Caki2 (cell line): ENCODE measurements around the gene STAT4. TPM values are rescaled to one million over a fixed set of nuclear protein-coding genes. Genes with fewer than 3 reads are reported as not detected.

Source experiments
- DNase-seq: peaks from one replicate; pipeline ENCODE4 v3.0.0-alpha.2; 2015; ENCODE audit warnings: low read depth
- in situ Hi-C: cut with HindIII; loops from 2 replicates; pipeline ENCODE4 v1.10.0; 2016; ENCODE audit warnings: low sequenced_read_pairs, low pct_unique_long_range_greater_than_20kb, mixed read lengths
- total RNA-seq: library from RNA; depleted of rRNA; stranded (reverse); fragments of >200 nt; shearing (Covaris generic); gene quantifications from 2 replicates; pipeline ENCODE4 v1.2.3, GENCODE V29; 2014; ENCODE audit warnings: low replicate concordance

STAT4 gene
- total RNA-seq, 1 experiment from 2014 or later: 15.2 TPM

DNA sequence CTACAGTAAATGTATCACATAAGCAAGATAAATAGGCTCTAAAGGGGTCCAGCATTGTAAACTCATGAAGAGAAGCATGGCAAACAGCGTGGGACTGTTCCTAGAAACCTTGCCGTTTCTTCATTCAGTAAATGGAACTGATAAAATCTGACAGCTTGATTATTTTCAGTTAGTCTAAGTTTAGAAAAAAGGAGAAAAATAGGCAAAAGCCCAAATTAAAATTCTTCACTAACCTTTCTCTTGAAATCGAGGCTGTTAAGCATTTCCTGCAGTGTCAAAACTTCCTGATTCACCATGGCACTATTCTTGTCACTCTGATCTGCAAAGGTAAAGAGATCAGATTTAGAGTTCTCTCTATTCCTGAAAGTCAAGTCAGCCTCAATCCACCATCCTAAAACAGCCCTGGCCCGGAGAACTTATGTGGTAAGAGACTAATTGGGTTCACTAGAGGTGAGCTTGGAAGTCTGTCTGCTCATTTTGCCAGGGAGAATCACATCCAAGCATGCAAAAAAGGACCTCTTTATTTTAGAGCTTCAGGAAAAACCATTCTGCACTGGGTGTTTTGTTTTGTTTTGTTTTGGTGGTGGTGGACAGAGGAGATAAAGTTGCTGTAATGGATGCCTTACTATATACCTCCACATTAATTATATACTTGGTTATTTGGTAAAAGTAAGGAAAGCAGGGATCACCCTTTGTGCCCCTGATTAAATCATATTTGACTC, 84.4 kb downstream of the STAT4 start:
- DNase-seq: no peak
- in situ Hi-C loops: no loop called here

DNA sequence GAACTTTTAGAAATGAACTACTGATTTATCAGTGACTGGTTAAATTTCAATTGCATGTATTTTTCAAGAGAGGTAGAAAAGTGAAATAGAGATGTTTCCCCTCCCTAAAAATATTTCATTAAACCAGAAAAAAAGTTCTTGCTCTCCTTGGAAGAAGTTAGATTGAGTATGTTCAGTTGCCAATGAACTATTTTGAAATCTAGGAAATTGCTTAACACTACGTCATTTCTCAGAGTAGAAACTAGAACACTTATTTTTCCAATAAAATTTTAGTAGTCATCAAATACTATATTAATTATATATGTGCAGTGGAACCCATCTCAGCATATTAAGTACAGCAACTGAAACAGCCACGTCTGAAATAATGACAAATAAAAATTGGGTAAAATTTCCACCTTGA, 85.0 kb downstream of the STAT4 start:
- in situ Hi-C loops: no loop called here
- DNase-seq: no peak

DNA sequence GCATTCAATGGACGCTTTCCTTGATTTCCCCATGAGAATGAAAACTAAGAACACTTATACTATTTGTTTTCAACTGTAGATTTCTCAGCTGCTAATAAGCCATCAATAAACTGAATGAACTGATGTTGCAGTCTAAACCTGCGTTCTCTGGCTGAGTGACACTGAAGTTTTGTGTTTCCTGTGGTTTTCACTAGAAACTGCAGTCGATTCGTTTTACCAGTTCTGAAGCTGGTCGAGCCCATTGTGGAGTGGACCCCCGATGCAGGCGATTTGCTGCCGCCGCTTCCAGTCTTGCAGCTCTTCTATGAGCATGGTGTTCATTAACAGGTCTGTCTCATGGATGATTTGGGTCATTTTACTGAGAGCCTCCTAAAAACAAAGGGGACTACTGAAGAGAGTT, 86.2 kb downstream of the STAT4 start:
- in situ Hi-C loops: no loop called here

DNA sequence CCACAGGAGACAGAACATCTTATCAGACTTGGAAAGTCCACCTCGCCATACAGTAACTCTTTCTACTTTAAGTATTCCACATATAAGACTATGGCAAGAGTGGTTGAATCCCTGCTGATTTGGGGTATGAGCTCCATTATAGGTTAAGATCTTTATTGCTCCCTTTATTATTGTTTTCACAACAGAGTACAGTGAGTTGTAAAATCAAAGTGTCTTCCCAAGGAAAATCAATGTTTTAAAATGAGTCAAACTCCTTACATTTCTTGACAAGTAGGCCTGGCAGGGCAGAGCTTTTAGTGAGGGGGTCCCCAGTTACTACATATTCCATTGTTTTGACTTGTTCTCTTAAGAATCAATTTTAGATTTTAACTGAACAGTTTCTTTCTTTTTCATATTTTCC, 87.2 kb downstream of the STAT4 start:
- in situ Hi-C loops: no loop called here
- no peak for DNase-seq

More for the DNA sequence above, 86.2 kb downstream of the STAT4 start:
- DNase-seq: no peak

DNA sequence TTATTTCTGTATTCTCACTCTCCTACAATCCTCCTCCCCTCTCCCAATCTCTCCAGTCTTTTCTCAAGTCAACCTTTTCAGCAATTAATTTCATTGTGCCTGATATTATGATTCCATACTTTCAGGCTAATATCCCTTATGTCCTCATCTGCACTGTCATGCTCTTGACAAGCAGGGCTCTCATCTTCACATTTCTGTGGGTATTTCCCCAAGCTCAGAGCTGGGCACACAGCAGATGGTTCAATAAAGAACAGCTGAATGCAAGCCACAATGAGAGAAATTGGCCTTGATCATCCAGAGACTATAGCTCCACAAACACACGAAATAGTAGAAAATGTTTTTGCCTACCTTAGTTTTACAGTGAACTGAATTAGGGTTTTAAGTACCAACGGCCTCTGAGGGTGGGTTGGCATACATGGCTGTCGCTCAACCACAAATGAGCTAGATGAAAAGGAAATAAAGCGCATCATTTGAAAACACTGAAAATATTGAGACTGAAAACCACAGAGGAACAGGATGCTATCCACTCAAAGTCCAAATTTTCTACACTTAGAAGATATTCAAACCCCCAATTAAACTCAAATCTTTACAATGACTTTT, 89.3 kb downstream of the STAT4 start:
- in situ Hi-C loops: no loop called here
- DNase-seq: no peak

DNA sequence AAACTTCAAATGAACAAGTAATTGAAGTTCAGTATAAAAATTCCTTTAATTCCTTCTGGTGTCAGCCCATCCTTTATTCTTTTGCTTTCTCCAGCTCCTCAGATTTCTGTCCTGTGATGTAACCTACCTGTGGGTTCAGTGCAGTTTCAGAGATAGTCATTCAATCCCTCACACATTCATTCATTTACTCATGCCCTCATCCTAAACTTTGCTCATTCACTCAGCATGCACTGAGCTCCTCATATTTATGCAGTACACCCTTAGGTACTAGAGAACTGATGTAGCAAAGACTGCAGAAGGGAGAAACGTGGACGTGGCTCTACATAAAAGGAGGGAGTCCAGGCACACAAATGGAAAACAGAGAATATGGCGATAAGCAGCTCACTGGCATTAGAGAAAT, 91.5 kb downstream of the STAT4 start:
- in situ Hi-C loops: no loop called here
- DNase-seq: no peak

DNA sequence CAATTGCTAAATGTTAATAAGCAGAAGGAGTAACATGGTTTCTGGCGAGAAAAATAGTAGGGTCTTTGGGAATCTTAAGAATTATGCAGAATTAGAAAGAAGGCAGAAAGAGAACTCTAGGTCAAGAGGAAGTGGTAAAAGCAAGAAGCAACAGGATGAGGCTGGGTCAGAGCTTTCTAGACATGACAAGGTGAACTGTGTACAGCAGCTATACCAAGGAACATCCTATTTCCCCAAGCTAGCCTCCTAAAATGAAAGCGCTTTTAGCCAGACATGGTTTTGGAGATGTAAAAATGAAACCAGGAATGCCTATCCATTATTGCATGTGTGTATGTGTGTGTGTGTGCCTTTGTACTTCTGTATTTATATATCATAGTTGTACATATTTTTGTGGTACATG, 94.6 kb downstream of the STAT4 start:
- in situ Hi-C loops: no loop called here
- no peak for DNase-seq

DNA sequence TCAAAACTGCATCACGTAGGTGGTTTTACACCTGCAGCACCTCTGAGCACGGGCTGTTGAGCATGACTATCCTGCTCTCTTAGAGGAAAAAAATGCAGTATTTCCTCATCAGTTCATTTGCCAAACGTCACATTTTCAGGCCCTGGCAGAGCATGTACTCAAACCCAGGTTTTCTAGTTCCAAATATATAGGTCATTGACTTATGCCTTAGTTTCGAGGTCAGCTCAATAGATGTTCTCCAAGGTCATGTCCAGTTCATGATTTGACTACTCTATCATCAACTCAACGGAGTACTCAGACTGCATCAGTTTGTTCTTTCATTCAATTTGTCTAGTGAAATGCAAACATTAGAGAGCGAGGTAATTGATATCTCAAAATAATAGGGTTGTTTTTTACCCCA, 97.5 kb downstream of the STAT4 start:
- in situ Hi-C loops: no loop called here
- DNase-seq: no peak

DNA sequence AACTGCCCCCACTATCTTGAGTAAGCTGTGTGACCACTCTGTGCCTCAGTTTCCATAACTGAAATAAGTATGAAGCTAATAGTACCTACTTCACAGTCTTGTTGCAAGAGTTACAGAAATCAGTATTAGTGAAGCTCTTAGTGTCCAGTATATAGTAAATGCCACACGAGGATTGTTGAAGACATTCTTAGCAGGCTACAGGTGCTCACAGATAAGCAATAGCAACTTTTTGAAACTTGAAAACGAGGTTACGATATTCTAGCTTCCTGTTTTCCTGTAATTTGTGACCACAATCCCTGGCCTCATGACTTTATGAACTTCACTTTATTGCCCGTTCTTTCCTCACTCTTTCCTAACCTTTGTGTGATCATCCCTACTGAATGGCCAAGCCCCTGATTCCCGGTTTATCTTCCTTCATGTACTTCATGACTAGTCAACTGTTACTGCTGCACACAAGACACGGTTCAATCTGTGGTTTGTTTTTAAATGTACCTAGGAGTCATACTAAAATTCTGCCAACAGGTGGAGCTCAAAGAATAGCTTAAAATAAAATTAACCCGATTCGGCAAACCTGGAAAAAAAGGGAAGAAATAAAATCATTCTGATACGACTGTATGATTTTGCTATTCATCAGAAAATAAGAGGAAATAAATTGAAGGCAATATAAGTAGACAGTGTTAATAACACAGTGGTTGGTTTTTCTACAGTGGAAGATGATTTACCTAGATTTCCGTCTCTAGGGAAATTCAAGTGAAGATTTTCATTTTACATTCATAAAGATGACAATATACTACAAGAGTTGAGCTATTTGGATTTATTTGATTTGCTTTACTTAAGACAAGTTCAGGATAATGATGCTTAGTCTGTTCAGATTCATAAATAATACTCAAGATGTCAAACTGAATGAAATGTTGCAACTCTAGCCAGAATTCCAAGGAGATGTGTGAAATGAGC, 98.7 kb downstream of the STAT4 start:
- DNase-seq: peak; percentile 83
- in situ Hi-C loops: no loop called here

DNA sequence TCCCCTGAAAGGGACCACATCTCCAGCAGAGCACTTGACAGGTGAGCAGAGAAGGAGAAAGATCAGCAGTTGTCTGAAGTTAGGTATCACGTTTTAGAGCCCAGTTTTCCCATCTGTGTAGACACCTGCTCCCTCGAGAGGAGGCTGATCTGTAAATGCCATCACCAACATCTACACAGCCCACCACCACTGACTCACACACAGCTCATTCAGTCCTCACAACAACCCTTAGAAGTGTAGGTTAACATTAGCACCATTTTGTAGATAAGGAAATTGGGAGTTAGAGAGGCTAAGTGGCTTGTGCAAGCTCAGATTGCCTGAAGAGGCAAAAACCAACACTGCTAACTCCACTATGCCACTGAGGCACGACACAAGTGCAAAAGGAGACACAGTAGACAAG, 99.6 kb downstream of the STAT4 start:
- DNase-seq: no peak
- in situ Hi-C loops: no loop called here

DNA sequence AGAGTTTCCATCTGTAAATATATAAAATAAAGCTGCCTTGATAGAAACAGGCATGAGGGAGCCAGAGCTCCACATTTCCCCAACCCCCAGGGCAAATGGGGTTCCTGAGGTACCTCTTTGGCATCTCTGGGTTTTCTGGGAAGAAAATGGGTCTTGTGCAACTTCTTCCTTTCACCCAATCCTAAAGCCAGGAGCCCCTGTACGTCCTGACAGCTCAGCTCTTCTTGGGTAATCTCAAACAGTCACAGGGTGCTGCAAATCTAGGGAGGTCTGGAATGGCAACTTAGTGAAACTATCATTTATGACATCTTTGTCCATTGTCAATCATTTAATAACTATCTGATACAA, 100.2 kb downstream of the STAT4 start:
- in situ Hi-C loops: no loop called here
- no peak for DNase-seq

DNA sequence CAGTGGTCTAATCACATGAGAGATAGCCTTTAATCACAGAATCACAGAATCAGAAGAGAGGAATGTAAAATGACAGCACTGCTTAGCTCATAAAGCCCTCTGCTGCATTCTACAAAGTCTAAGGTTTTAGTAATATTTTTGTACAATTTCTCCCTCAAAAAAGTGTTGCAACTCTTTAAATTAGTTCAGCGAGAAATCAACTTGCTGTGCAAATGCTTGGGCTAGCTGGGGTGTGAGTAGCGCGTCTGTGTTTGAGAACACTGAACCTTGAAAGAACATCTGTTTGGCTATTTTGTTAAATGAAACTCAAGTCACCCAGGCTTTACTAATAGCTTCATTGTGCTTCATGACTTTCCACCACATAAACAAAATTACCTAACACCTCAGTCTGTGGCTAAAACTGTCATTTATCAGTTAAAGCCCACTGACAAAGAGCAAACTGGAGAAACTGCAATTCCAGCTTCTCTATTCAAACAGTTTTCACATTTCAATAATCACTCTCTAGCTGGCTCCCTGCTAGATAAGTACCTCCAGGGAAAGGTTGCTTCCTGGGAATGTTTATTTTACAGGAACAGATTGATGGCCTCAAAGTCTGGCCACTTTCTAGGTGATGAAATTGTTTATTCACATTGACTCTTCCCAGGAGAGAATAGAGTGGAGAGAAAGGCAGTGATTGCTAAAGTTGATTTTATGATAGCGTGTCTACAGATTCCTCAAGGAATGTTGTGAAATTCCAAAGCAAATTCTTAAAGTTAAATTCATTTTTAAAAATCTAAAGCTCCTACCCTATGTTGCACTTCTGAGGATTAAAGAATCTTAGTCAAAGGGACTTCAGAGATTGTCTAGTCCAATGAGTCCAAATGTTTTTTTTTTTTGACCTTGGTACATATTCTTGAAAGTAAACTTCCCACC, 100.8 kb downstream of the STAT4 start:
- peak; percentile 97 for DNase-seq
- in situ Hi-C loops: loop anchor here (25.0 kb wide), 1 partner anchor 112 kb away; the partner anchor contains the start of gene STAT4

DNA sequence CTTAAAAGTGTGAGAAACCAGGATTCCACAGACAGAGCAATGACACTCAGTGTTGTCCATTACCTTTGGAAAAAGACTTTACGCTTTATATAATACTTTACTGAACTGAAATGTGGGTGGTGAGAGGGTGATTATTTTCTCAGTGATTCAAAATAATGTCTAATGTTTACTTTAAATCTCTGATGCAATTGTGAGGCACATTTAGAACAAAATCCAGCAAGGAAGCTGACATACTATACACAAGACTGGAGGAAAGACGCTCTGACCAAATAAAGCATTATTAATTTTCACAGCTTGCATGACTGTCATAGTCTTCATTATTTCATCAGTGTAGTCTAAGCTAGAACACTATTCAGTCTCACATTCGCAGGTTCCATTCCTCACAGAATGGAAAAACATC, 102.7 kb downstream of the STAT4 start:
- DNase-seq: peak; percentile 46
- in situ Hi-C loops: loop anchor here (25.0 kb wide), 1 partner anchor 114 kb away; the partner anchor contains the start of gene STAT4

DNA sequence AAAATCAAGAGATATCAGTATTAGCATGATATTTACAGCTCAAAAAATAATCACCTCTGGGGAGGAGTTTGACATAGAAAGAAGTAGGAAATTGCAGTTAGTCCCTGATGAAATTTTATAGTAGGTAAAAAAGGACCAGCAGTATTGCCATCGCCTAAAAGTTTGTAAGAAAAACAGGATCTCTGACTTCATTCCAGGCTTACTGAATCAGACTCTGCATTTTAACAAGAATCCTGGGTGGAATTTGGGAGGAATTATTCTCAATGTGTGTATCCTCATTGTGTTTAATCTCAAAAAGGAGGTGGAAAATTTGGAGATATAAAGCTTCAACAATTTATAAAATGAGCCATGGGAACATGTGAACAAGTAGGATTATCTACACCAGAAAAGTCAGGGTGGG, 105.7 kb downstream of the STAT4 start:
- in situ Hi-C loops: loop anchor here (25.0 kb wide), 1 partner anchor 117 kb away; the partner anchor contains the start of gene STAT4
- no peak for DNase-seq

DNA sequence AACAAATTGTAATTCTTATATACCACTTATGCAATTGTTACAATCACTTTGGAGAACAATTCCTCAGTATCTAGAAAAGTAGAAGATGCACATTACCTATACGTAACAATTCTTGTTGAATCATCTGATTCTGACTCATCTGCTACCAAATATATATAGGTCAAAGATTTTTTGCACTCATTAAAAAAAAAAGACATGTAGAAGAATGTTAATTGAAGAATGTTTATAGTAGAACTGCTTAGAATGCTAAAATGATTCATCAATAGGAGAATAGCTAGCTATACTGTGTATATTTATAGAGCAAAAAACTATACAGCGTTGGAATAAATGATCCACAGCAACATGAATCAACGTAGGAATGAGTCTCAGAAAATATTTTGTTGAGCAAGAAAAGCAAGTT, 107.4 kb downstream of the STAT4 start:
- DNase-seq: no peak
- in situ Hi-C loops: loop anchor here (25.0 kb wide), 1 partner anchor 119 kb away; the partner anchor contains the start of gene STAT4

DNA sequence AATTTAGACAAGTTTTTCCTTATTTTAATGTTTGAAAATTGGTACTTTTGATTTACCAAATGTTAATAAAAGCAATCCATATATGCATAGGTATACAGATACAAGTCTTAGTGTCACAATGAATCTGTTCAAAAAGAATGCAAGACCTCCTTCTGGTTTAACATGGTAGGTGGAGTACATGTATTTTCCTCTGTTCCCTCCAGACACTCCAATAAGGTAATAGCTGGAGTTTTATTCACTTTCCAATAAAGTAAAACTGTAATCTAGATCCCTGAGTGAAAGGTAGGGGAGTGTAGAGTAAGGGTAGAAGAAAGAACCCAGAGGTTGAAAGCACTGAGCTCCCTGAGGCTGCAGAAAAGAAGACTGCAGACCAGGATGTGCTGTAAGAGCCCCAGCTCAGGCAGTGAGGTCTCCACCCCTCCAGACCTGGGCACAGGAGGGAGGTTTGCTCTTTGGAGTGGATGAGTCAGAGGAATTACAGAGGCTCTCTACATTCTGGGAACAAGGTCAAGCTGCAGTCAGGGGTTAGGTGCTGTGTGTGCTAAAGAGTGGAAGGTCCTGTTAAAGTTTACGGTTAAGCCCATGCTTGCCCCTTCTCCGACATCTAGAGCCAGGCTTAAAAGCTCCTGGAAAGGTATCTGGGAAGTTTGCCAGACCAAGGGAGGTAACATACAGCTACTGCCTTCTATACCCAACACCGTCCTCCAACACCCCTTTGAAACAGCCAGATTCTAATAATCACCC, 109.2 kb downstream of the STAT4 start:
- in situ Hi-C loops: loop anchor here (25.0 kb wide), 1 partner anchor 121 kb away; the partner anchor contains the start of gene STAT4
- DNase-seq: peak; percentile 94

DNA sequence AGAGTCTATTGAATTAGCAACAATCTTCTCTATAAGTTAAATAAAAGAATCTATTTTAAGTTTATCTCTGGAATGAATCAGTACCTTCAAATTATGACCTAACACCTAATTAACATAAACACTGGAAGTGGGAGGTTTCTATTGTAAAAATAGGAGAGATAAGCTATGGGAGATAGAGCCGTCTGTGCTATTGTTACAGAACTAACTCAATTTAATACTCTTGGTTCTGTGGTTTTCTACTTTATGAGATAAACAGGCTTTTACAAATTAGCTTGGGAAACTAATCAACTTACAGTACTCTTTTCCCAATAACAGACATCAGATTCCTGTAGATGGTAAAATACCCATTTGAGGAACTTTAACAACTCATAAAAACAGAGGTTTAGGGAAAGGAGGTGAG, 111.2 kb downstream of the STAT4 start:
- no peak for DNase-seq
- in situ Hi-C loops: loop anchor here (25.0 kb wide), 1 partner anchor 123 kb away; the partner anchor contains the start of gene STAT4
